ENCODE measurements around the gene STAG1.
"Not testable (repeated sequence)": the region's sequence is repeated elsewhere in the genome, so short reads cannot be mapped to it uniquely, and the experiment has no call there.

The STAG1 gene

DNA sequence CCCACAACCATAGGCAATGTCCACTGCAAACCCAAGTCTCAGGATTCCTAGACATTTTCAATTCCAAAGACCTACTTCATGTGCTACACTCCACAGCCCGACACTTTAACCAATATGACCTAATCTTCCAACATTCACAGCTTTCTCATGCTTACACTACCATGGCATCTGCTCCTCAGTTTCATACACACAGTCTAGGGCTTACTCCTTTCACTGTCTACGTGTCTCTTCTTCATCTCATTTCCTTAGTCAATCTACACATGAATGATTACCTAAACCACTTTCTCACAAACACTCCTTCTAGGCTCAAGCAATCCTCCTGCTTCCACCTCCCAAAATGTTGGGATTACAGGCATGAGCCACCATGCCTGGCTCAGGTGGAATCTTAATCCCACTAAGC lies 106.3 kb downstream of the STAG1 start:
- DNase-seq (ENCODE audit: low read depth): no peak

DNA sequence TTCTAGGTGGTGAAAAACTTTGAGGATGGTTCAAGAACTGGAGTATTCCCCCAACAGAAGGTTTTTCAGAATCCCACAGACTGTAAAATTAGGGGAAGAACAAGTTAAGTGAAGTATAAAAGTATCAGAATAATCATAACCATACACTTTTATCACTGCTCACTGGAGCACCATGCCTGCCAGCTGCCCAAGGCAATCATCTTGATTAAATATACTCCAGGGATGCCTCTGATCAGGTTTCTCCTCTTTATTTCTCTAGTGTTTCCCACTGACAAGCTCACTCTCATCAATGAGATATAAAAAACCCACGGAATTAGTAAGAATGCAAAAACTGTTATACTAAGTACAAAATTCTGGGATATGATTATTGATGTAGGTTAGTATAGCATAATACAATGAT lies 108.0 kb downstream of the STAG1 start:
- DNase-seq (ENCODE audit: low read depth): no peak

DNA sequence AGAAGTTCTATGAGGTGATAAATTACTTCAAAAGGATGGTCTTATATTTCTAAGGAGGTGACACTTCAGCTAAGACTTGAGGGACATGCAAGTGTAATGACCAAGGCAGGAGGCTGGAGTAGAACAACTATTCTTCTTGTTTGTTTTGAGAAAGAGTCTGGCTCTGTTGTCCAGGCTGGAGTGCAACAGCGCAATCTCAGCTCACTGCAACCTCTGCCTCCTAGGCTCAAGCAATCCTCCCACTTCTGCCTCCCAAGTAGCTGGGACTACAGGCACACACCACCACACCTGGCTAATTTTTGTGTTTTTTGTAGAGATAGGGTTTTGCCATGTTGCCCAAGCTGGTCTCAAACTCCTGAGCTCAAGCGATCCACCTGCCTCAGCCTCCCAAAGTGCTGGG lies 108.8 kb downstream of the STAG1 start:
- not testable (repeated sequence) for DNase-seq (ENCODE audit: low read depth)

DNA sequence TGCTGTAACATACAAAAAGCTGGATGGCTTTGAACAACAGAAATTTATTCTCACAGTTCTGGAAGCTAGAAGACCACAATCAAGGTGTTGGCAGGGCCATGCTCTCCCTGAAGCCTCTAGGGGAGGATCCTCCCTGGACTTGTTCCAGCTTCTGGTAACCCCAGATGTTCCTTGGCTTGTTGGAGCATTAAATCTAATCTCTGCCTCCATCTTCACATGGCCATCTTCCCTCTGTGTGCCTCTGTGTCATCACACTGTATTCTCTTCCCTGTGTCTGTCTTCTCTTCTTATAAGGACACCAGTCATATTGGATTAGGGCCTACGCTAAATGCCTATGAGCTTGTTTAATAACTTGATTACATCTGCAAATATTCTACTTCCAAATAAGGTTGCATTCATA lies 109.5 kb downstream of the STAG1 start:
- DNase-seq (ENCODE audit: low read depth): no peak

DNA sequence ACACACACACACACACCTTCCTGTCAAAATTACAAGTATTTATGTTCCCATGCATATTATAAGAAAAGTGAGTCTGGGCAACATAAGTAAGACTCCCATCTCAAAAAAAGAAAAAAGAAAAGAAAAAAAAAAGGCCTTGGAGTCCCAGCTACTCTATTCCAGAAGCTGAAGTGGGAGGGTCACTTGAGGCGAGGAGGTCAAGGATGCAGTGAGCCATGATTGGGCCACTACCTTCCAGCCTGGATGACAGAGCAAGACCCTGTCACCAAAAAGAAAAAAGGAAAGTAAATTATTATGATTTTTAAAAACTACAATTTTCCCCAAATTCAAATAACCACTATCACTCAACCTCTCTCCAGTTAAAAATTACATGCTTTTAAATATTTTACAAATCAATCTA lies 113.1 kb downstream of the STAG1 start:
- DNase-seq (ENCODE audit: low read depth): no peak

DNA sequence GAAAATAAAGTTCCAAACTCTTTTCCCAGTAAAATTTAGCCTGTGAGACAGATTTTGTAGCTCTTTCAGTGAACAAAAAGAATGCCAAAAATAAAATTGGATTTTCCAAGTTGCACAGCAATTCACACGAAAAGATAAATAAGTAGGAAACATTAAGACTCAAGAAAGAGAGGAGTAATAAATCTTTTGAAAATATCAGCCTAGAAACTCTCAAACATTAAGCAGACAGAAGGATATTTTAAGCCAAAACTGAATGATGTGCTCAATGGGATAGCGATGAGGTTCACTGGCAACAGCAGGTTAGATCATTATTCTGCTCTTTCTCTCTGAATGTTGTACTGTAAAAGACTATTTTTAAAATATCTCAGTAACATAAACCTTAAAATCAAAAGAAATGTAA lies 115.0 kb downstream of the STAG1 start:
- DNase-seq (ENCODE audit: low read depth): no peak

DNA sequence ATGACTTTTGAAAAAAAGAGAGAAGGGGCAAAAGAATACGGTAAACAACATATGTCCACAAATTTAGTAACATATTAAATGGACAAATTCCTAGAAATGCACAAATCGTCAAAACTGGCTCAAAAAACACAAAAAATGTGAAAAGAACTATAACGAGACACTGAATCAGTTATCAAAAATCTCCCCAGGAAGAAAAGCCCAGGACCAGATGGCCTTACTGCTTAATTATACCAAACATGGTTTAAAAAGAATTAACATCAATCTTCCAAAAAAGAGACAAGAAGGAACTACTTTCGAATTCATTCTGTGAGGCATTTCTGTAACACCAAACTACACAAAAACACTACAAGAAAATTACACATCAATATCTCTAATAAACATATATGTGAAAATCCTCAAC lies 117.4 kb downstream of the STAG1 start:
- DNase-seq (ENCODE audit: low read depth): no peak

DNA sequence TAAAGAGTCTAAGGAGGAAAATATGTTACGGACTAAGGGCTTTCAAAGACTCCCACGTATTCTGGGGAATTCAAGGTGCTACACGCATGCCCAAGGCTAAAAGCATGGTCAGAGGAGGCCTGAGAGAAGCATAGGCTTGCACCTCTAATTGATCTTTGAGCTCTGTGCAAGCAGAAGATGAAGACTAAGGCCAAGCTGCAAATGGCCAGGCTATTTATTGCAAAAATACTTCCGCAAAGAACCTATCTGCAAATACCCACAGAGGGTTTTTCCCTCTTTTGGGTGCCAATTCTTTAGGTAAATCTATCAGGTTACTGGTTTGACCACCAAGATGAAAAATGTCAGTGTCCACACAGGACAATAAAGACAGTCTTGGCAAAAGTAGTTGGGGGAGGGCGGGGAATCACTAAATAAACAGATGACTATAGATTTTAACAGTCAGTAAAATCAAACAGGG lies 119.5 kb downstream of the STAG1 start:
- no peak for DNase-seq (ENCODE audit: low read depth)

DNA sequence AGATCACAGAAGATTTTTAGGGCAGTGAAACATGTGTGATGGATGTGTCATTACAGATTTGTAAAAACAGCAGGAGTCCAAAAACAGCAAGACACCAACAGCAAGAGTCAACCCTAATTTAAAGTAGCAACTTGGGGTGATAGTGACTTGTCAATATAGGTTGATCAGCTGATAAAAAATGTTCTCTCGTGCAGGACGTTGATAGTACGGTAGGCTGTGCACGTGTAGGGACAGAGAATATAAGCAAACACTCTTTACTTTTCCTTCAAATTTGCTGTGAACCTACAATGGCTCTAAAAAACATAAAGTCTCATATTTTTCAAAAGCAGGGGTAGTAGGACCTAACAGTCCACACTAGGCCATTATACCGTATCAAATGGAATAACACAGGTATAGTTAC lies 120.8 kb downstream of the STAG1 start:
- DNase-seq (ENCODE audit: low read depth): no peak

DNA sequence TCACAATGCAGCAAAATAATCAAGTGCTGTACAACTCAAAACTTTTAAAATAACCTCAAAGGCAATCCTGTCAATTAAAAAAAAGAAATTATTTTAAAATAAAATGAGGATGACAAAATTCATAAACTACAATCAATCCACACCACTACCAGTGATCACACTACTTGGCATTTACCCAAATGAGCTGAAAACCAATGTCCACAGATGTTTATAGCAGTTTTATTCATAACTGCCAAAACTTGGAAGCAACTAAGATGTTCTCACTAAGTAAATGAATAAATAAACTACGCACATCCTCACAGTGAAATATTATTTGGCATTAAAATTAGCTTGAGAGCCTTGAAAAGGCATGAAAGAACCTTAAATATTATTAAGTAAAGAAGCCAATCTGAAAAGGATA lies 121.3 kb downstream of the STAG1 start:
- no peak for DNase-seq (ENCODE audit: low read depth)

DNA sequence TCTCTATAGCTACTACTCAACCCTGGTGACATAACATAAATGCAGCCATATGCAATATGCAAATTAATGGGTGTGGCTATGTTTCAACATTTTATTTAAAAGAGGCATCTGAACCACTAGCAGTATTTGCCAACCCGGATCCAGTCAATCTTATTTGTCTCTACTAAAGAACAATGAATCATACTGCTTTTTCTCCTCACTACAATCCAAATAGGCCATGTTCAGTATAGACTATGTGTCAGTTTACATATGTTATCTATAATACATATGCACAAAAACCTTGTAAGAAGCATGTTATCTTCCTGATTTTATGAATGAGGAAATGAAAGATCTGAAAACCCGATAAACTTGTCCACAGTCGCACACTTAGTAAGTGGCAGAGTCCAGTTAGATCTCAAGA lies 125.7 kb downstream of the STAG1 start:
- no peak for DNase-seq (ENCODE audit: low read depth)

DNA sequence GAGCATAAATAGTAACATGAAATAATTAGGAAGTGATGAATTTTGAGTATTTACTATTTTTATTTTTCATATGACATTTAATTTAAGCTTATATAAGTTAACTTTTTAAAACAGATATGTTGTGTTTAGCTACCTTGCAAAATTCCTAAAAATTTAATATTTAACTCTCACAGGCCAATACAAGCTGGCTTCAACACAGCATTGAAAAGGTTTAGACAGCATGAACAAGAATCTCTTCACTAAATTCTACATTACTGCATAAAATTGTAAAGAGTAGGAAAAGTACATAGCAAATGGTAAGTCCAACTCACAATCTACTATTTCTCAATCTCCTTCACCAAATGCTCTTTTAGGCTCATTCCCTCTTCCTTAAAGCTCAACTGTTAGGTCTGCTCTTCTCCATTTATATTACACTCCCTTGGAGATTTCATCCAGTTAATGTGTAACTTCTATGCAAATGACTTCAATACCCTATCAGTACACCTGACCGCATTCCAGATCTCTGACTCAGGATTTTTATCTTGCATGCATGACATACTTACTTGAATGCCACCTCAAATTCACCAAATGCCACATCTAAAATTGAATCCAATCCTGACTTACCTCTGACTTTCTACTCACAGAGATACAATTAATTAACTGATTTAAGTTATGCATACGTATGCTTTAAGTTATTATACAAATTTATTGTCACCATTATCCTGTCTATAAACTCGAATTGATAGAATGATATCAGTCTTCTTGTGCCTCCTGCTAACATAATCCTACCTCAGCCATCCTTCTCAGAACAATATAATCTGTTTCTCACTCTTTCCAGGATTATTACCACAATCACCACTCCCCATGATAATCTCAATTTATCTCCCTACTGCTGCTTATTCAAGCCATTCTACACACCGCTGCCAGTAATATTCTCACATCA lies 127.0 kb downstream of the STAG1 start:
- DNase-seq (ENCODE audit: low read depth): no peak

DNA sequence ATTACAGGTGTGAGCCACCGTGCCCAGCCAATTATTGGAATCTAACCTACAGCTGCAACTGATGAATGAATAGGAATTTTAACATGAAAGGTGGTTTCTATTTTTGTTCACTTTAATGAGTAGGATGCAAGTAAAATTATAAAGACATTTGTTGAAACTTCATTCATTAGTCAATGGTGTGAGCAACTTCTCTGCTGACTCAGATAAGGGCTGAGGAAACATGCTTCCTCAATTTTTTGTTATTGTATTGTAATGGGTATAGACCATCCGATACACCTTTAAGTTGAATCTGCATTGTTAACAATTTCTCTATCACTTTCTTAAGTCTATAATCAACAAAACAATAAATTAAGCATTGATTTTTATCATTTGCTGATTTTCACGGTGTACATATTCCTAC lies 127.8 kb downstream of the STAG1 start:
- DNase-seq (ENCODE audit: low read depth): no peak

DNA sequence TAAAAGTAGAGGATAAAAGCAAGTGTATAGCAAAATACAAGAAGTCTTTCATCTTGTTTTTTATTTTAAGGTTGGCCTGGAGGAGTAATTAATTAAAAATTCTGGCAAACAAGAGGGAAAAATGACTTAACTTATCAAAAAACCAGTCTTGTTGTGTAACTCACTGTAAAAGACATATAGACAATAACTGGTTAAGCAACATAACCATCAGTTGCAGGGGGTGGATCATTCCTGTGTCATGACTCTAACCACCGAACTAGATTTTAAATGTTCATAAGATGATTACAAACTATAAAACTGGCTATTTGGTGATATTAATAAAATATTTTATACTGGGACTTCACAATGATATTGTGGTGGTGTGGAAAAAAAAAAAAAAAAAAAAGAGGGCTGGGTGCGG lies 130.6 kb downstream of the STAG1 start:
- no peak for DNase-seq (ENCODE audit: low read depth)

DNA sequence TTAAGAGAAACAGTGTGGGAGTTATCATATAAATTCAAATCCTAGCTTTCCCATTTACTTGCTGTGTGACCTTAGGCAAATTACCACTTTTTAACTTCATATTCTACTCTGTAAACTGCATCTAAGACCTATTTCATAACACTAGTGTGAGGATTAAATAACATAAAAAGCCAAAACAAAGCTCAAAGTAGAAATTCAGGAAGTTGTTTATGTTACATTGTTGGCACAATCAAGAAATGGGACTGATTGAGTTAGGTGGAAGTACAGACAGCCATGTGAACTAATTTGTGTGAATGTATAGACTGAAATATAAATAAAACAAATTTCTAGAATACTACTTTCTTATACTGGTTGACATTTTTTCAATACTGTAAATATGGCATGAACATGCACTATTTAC lies 131.7 kb downstream of the STAG1 start:
- DNase-seq (ENCODE audit: low read depth): no peak

DNA sequence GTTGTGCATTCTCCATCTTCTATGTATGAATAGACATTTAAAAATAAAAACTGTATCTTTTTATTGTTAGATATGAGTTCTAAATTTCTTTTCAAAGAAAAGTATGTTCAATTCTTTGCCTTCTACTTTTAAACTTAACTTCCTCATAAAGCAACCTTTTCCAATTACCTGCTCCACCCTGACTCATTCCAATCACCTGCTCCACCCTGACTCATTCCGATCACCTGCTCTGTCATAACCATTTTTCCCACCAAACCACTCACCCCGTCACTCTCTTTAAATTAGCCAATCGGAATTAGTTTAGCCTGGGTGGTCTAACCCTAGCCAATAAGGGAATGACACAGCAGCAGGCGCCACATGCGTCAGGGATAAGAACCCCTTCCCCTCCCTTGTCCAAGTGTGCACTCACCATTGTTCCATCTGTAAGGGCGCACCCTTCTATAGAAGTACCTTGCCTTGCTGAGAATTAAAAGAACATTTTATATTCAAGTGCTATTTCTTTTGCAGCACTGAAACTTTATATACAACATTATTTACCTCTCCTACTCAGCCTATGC lies 134.1 kb downstream of the STAG1 start:
- DNase-seq (ENCODE audit: low read depth): not testable (repeated sequence)

DNA sequence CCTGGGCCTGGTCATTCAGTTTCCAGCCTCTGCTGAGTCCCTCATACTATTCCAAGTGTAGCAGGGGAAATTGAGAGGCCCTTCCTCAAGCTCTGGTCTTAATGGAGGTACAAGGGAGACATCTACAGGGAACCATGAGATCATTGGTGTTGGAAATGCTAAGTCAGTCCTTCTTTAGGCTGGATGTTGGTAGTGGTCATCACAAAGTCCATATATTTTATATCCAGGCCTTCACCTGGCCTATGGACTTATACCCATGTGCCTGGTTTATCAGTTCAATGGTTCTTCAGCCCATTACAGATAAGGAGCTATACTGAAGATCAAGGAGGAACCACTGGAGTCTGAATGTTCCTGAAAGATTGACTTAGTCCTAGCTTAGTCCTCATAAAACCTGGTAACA lies 135.0 kb downstream of the STAG1 start:
- DNase-seq (ENCODE audit: low read depth): no peak

DNA sequence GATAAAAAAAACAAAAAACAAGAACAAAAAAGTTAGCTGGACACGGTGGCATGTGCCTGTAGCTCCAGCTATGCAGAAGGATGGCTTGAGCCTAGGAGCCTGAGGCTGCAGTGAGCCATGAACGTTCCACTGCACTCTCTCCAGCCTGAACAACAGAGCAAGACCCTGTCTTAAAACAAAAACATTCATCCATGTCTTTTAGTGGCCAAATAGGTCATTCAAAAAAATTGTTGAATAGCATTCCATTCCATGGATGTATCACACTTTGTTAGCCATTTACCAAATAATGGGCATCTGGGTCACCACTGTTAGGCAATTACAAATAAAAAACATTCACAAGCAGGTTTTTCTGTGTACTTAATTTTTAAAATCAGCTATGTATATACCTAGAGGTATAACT lies 139.7 kb downstream of the STAG1 start:
- no peak for DNase-seq (ENCODE audit: low read depth)

DNA sequence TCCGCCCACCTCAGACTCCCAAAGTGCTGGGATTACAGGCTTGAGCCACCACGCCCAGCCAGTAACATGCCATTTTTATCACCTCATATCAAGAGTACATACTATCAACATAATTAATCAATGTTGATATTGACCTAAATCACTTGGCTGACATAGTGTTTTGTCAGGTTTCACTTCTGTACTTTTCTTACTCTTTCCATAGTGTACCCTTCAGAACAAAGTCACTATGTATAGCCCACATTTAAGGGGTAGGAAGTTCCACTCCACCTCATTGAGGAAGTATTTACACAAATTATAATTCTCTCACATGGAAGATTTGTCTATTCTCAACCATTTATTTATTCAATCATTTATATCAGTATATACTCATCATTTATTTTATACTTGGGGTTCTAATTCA lies 145.2 kb downstream of the STAG1 start:
- no peak for DNase-seq (ENCODE audit: low read depth)

DNA sequence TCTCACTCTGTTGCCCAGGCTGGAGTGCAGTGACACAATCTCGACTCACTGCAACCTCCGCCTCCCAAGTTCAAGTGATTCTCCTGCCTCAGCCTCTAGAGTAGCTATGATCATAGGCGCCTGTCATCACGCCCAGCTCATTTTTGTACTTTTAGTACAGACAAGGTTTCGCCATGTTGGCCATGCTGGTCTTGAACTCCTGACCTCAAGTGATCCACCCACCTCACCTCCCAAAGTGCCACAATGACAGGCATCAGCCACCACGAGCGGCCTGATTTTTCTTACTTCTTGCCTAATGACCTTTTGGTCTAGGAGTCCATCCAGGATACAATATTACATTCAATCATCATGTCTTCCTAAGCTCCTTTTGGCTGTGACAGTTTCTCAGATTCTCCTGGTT lies 146.0 kb downstream of the STAG1 start:
- not testable (repeated sequence) for DNase-seq (ENCODE audit: low read depth)

DNA sequence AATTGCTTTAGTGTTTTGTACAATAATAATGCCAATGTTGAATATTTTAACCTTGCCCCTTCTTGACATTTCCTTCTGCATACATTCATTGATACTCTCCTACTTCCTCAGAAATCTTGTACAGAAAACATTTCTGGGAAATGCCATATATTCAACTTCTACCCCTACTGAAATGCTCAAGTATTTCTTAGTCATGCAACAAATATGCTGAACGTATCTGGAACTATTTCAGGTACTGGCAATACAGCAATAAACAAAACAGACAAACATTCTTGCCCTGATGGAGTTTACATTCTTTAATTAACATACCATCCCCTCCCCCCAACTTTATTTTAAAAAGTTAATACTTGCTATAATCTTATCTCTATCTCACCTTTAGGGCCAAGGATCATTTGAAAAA lies 147.2 kb downstream of the STAG1 start:
- no peak for DNase-seq (ENCODE audit: low read depth)

DNA sequence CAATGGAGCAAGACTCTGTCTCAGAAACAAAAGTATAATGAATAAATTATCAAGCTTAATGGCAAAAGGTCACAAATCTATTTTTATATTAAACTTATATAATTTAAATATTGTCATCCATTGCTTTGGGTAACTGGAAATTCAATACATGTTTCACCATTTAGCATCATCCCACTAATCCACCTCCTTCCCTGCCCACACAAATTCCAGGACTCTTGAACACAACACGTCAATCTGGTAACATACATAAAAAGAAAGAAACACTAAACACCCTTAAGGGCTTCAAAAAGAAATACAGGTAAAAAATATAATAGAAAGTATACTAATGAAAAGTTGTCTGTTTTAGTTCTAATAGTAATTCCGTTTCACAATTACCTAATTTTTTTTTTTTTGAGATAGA lies 149.4 kb downstream of the STAG1 start:
- no peak for DNase-seq (ENCODE audit: low read depth)

DNA sequence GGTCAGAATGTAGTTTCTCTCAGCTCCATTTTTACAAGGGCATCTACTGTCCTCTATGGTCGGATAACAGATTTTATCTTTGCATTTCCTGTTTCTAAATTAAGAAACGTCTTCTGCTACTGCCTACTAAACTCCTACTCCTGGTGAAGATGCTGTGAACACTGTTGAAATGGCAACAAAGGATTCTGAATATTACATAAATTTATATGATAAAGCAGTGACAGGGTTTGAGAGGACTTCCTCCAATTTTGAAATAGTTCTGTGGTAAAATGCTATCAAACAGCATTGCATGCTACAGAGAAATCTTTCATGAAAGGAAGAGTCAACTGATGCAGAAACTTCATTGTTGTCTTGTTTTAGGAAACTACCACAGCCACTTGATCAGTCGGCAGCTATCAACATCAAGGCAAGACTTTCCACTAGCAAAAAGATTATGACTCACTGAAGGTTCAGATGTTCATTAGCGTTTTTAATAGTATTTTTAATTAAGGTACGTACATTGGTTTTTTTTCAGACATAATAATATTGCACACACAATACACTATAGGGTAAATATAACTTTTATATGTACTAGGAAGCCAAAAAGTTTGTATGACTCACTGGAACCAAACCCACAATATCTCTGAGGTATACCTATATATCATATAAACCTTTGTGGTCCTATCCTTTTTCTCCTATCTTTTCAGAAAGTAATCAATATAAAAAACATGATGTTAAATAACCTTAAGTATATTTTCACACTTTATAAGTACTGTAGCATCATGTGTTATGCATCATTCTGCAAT lies 156.1 kb downstream of the STAG1 start:
- no peak for DNase-seq (ENCODE audit: low read depth)

All from stimulated activated CD8-positive, alpha-beta memory T cell treated with anti-CD3 and anti-CD28 coated beads, Interleukin-12 subunit alpha, Interleukin-12 subunit beta, amount 100 ng/mL, for 4 hours (primary cell).